Suppressor macrophage (primary cell): ENCODE measurements around the gene TAF7.
"Not testable (repeated sequence)": the region's sequence is repeated elsewhere in the genome, so short reads cannot be mapped to it uniquely, and the experiment has no call there.

Source experiments
- DNase-seq, 4 experiments: peaks; one replicate each; pipeline ENCODE4 v3.0.0-alpha.2; 2020 to 2022

The TAF7 gene

DNA sequence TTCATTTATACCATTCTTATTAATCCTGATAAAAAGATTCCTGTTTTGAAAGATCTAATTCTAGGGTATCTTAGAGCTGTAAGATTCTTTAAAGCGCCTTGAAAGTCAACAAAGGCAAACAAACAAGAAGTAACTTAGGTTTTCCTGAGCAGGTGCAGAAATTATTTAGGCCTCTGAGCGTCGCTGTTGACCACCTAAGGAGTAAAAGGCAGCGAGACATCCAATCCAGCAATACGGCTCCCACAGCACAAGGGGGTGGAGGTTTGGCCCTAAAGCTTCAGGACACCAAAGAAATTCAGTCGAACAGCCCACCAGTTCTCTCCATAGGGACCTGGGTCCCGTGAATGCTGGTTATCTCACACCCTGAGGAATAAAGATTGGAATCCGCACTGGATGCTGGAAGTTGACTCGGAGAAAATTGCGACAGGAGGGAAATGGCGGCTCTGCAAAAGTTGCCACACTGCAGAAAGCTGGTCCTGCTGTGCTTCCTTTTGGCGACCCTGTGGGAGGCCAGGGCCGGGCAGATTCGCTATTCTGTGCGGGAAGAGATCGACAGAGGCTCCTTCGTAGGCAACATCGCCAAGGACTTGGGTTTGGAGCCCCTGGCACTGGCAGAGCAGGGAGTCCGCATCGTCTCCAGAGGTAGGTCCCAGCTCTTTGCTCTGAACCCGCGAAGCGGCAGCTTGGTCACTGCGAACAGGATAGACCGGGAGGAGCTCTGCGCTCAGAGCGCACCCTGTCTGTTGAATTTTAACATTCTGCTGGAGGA is 18.1 kb upstream of the TAF7 start, which contains the start of gene PCDHGA2:
TSS of gene PCDHGA2 (plus strand) at position 223 of the 769 bp plus-strand sequence.
- DNase-seq: peak in 1 of 4 experiments; percentile 32

DNA sequence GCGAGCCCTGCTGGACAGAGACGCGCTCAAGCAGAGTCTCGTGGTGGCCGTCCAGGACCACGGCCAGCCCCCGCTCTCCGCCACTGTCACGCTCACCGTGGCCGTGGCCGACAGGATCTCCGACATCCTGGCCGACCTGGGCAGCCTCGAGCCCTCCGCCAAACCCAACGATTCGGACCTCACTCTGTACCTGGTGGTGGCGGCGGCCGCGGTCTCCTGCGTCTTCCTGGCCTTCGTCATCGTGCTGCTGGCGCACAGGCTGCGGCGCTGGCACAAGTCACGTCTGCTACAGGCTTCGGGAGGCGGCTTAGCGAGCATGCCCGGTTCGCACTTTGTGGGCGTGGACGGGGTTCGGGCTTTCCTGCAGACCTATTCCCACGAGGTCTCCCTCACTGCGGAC is 12.0 kb upstream of the TAF7 start:
- DNase-seq: not testable (repeated sequence)

DNA sequence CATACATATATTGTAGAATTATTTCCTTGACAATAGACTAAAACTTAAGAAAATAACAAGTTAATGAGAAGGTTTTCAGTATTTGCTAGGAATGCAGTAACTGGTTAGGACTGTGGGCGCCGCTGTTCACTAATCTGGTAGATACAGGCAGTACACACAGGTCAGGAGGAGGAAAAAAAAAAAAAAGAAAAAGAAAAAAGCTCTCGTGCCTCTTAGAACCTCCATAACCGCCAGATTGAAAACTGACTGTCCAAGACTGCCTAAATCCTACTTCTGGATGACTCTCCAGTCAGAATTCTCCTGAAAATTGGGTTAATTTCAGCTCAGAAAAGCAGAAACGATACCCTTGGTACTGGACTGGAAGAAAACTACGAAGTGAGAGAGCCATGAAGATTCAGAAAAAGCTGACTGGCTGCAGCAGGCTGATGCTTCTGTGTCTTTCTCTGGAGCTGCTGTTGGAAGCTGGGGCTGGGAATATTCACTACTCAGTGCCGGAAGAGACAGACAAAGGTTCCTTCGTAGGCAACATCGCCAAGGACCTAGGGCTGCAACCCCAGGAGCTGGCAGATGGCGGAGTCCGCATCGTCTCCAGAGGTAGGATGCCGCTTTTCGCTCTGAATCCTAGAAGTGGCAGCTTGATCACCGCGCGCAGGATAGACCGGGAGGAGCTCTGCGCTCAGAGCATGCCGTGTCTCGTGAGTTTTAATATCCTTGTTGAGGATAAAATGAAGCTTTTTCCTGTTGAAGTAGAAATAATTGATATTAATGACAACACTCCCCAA is 9.9 kb upstream of the TAF7 start, which contains the start of gene PCDHGA1:
TSS of gene PCDHGA1 (plus strand) at position 216 of the 782 bp plus-strand sequence.
- no peak for DNase-seq

DNA sequence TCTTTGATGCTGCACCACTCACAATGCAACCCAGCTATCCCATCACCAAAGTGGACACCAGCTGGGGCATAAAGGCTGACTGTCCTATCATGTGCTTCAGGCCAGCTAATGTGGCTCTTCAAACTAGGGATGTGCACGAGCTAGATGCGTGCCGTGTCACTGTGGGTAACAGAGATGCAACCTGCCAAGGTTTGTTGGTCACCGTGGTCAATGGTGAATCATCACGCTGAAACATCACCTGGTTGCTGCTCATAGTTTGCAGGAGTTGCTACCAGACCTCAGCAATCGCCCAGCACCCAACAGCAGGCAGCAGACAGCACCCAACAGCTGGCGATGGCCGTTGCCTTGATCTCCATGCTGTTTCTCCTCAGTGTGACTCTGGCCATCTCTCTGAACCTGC is 7.6 kb upstream of the TAF7 start:
- DNase-seq: no peak

GRCh38 chr5:141326088-141326854 is 5.7 kb upstream of the TAF7 start:
- DNase-seq: peak; percentile 33 to 56 (median 46)

DNA sequence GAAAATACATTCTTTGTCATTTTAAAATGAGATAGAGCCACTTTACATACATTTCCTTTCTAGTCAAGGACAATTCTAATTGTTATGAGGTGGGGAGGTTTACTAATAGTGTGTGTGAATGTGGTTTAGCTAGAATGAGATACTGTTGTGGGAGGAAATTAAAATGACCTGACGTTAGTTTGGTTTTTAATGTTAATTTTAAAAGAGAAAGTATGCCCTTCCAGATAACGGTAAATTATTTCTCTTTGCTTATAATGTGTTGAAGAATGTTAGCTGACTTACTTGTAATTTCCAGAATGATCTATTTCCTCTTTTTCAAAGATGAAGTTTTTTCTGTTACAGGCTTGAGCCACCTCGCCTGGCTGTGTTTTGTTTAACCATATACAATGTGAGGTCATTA is 1.7 kb upstream of the TAF7 start:
- DNase-seq: no peak

- DNase-seq: no peak
Observed at GRCh38 chr5:141319699-141320098, 885 bp downstream of the TAF7 start.

GRCh38 chr5:141319202-141319601 is 1.4 kb downstream of the TAF7 start:
- DNase-seq: no peak

- DNase-seq: not testable (repeated sequence)
Observed at GRCh38 chr5:141316963-141317362, 3.6 kb downstream of the TAF7 start.

DNA sequence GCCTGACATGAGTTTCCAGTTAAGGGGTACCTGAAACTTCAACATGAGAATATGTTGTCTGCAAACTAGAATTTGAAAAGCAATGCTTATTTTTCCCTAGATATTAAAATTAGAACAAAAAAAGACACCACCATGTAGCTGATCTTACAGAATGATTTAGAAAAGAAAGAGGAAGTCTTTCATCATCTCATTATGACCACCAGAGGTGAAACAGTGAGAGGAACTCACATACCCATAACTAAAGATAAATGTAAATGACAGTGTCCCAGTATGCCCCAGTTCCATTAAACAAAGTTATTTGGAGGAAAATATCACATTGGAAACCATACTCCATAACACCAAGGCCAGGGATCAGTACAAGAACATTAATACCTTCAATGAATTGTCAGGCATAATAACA is 6.9 kb downstream of the TAF7 start:
- no peak for DNase-seq

DNA sequence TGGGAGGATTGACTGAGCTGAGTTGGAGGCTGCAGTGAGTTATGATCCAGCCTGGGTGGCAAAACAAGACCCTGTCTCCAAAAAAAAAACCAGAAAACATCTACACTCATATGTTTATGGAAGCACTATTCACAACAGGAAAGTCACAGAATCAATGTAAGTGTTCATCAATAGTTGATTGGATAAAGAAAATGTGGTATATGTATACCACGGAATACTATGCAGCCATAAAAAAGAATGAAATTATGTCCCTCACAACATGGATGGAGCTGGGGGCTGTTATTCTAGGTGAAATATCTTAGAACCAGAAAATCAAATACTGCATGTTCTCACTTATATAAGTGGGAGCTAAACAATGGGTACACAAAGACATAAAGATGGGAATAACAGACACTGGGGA is 14.0 kb downstream of the TAF7 start:
- no peak for DNase-seq

GRCh38 chr5:141303756-141304155 is 16.8 kb downstream of the TAF7 start, which contains the start of gene SLC25A2:
SLC25A2 (minus strand) TSS chr5:141304049; CDS start chr5:141303865, 184 bp downstream.
- no peak for DNase-seq

DNA sequence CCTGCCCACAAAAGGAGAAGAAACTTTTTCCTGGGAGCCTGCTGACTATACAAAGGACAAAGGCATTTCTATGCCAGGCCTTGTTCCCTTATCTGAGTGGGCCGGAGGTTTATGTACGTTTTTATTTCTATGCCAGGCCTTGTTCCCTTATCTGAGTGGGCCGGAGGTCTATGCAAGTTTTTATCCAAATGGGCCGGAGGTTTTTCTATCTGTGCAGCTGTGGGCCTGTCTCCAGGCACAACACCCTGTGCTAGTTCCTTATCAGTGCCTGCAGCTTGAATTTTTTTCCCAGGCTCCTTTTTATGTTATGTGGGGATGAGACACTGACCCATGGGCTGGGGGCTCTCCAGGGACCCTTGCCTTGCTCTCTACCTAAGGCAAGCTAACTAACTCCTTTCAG is 22.2 kb downstream of the TAF7 start:
- DNase-seq: no peak

DNA sequence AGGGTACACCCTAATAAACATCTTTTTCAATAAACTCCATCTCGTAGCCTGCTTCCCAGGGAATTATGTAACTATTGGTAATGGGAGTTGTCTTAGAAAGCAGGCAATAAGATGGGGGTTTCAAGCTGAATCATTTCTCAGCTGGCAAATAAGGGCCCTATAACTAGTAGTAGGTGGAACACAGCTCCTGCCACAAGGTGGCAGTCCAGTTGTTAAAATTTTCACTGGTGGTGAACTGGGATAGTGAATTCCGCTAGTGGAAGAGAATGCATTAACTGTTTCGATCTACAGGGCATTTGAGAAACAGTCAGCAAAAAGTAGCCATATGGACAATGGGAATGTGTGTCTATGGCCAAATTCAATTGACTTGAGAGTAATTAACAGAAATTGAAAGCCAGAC is 47.7 kb downstream of the TAF7 start:
- no peak for DNase-seq

GRCh38 chr5:141269195-141269594 is 51.4 kb downstream of the TAF7 start:
- DNase-seq: no peak
